A549 (cell line): ENCODE measurements around the gene FHIT. TPM values are rescaled to one million over a fixed set of nuclear protein-coding genes. Genes with fewer than 3 reads are reported as not detected.

Source experiments
- ATAC-seq, 2 experiments: fragments of 200-7000 bp in 1 of 2; fragments of >200 bp in 1 of 2; cut with Nextera tagmentation in 1 of 2; cut with Tn5 transposase in 1 of 2; 3 replicates each; pipeline versions ENCODE4 v1.8.0 to v1.9.1; 2018 to 2020; ENCODE audit warnings: mild to moderate bottlenecking in 1 of 2, moderate library complexity in 1 of 2
- CTCF ChIA-PET: fragments of 300-600 bp; sonication (Branson Sonifier 250); formaldehyde crosslinking; extraction: SDS; loops from one replicate; lab custom pipeline; 2021; ENCODE audit warnings: antibody characterized with exemption, inconsistent platforms; lab: Yijun Ruan, JAX
- POLR2A ChIA-PET: fragments of 350-600 bp; formaldehyde crosslinking; extraction: SDS; loops from one replicate; lab custom pipeline; 2021; ENCODE audit warnings: antibody characterized with exemption, inconsistent platforms; lab: Yijun Ruan, JAX
- DNase-seq, 2 experiments: peaks; one replicate each; pipeline versions ENCODE4 v3.0.0 to v3.0.0-alpha.2; 2011 to 2016; ENCODE audit warnings: low read depth in 1 of 2, low spot score in 1 of 2
- FAIRE-seq: peaks from 2 replicates; lab custom pipeline; 2011; peaks lifted over from hg19 to GRCh38; lab: Jason Lieb, UNC
- H3K27ac ChIP-seq, 2 experiments: fragments of >200 bp; sonication (Bioruptor Twin); formaldehyde crosslinking; 3 replicates each; pipeline ENCODE4 v1.5.1; 2016 to 2017
- H3K4me1 ChIP-seq: fragments of >200 bp; sonication (Bioruptor Twin); formaldehyde crosslinking; 3 replicates; pipeline ENCODE4 v1.6.1; 2016
- H3K4me2 ChIP-seq: fragments of >200 bp; sonication (Bioruptor Twin); formaldehyde crosslinking; 3 replicates; pipeline ENCODE4 v1.6.1; 2016
- H3K4me3 ChIP-seq: fragments of >200 bp; sonication (Bioruptor Twin); formaldehyde crosslinking; 3 replicates; pipeline ENCODE4 v1.5.1; 2016
- H3K9me3 ChIP-seq: fragments of >200 bp; sonication (Bioruptor Twin); formaldehyde crosslinking; 3 replicates; pipeline ENCODE4 v1.6.1; 2016
- ATOH8 ChIP-seq: fragments of 250-450 bp; sonication (Bioruptor Pico); IDR thresholded peaks from 2 replicates; pipeline ENCODE4 v1.5.0; 2020; ENCODE audit warnings: low read depth, mild to moderate bottlenecking, moderate library complexity
- BHLHE40 ChIP-seq: IDR thresholded peaks from 2 replicates; pipeline ENCODE4 v1.6.1; 2012; ENCODE audit warnings: low read depth, low read length, inconsistent platforms
- CBX8 ChIP-seq: fragments of 200-600 bp; sonication (generic); IDR thresholded peaks from 2 replicates; pipeline ENCODE4 v1.6.1; 2016
- CEBPB ChIP-seq, 2 experiments: fragments of >200 bp in 1 of 2; sonication (Bioruptor Twin) in 1 of 2; formaldehyde crosslinking in 1 of 2; IDR thresholded peaks; 2 replicates each; pipeline ENCODE4 v1.6.1; 2012 to 2016
- CHD2 ChIP-seq: fragments of 150-350 bp; IDR thresholded peaks from 2 replicates; pipeline ENCODE4 v1.6.1; 2014; ENCODE audit warnings: low read length; ENCODE audit not compliant: partially characterized antibody
- E2F6 ChIP-seq: IDR thresholded peaks from 2 replicates; pipeline ENCODE4 v1.6.1; 2012; ENCODE audit warnings: low read depth, borderline replicate concordance
- EHF ChIP-seq: fragments of 250-450 bp; sonication (Bioruptor Pico); IDR thresholded peaks from 2 replicates; pipeline ENCODE4 v1.5.0; 2020; ENCODE audit warnings: mild to moderate bottlenecking
- EHMT2 ChIP-seq: fragments of 200-600 bp; sonication (generic); IDR thresholded peaks from 2 replicates; pipeline ENCODE4 v1.6.1; 2016; ENCODE audit warnings: antibody characterized with exemption, low read depth, mild to moderate bottlenecking, moderate library complexity
- ELK1 ChIP-seq: fragments of 150-350 bp; IDR thresholded peaks from 2 replicates; pipeline ENCODE4 v1.6.1; 2014; ENCODE audit warnings: low read depth, mild to moderate bottlenecking, low read length
- EP300 ChIP-seq, 2 experiments: fragments of >200 bp; sonication (Bioruptor Twin); formaldehyde crosslinking; IDR thresholded peaks; 2 replicates in 1 of 2; 3 replicates in 1 of 2; pipeline ENCODE4 v1.6.1; 2016 to 2017
- FOSB ChIP-seq: fragments of 250-450 bp; sonication (Bioruptor Pico); IDR thresholded peaks from 2 replicates; pipeline ENCODE4 v1.5.0; 2020; ENCODE audit warnings: mild to moderate bottlenecking, moderate library complexity
- GATA3 ChIP-seq: IDR thresholded peaks from 2 replicates; pipeline ENCODE4 v1.6.1; 2012; ENCODE audit warnings: borderline replicate concordance
- HES2 ChIP-seq: fragments of >200 bp; sonication (Bioruptor Twin); formaldehyde crosslinking; IDR thresholded peaks from 2 replicates; pipeline ENCODE4 v1.6.1; 2016
- HEYL ChIP-seq: fragments of 250-450 bp; sonication (Bioruptor Pico); IDR thresholded peaks from 2 replicates; pipeline ENCODE4 v1.8.0; 2021; ENCODE audit warnings: mild to moderate bottlenecking, moderate library complexity
- HOXB13 ChIP-seq: fragments of 250-450 bp; sonication (Bioruptor Pico); IDR thresholded peaks from 2 replicates; pipeline ENCODE4 v1.5.0; 2020; ENCODE audit warnings: low read depth, mild to moderate bottlenecking, moderate library complexity
- HOXB5 ChIP-seq: fragments of 250-450 bp; sonication (Bioruptor Pico); IDR thresholded peaks from 2 replicates; pipeline ENCODE4 v1.5.0; 2020; ENCODE audit warnings: mild to moderate bottlenecking, moderate library complexity
- JUN ChIP-seq, 2 experiments: fragments of >200 bp; sonication (Bioruptor Twin); formaldehyde crosslinking; IDR thresholded peaks; 2 replicates in 1 of 2; 3 replicates in 1 of 2; pipeline ENCODE4 v1.6.1; 2016 to 2017
- KDM5A ChIP-seq: fragments of 200-600 bp; sonication (generic); IDR thresholded peaks from 2 replicates; pipeline ENCODE4 v1.6.1; 2016; ENCODE audit warnings: antibody characterized with exemption, mild to moderate bottlenecking
- MAFK ChIP-seq: fragments of 450-650 bp; IDR thresholded peaks from 2 replicates; pipeline ENCODE4 v1.6.1; 2014; ENCODE audit not compliant: partially characterized antibody
- MAZ ChIP-seq: fragments of 150-350 bp; IDR thresholded peaks from 2 replicates; pipeline ENCODE4 v1.6.1; 2014; ENCODE audit warnings: antibody characterized with exemption, low read depth, low read length, borderline replicate concordance
- MYC ChIP-seq: IDR thresholded peaks from 2 replicates; pipeline ENCODE4 v1.6.1; 2012; ENCODE audit warnings: mild to moderate bottlenecking, inconsistent platforms, low read length, improper control_type of control experiment, borderline replicate concordance
- NR3C1 ChIP-seq: fragments of >200 bp; sonication (Bioruptor Twin); formaldehyde crosslinking; IDR thresholded peaks from 3 replicates; pipeline ENCODE4 v1.6.1; 2017
- PHF8 ChIP-seq: fragments of 200-600 bp; sonication (generic); IDR thresholded peaks from 2 replicates; pipeline ENCODE4 v1.6.1; 2016; ENCODE audit warnings: low read depth, mild to moderate bottlenecking, antibody characterized with exemption, moderate library complexity, borderline replicate concordance
- POLR2A ChIP-seq: IDR thresholded peaks from 2 replicates; pipeline ENCODE4 v1.6.1; 2012; ENCODE audit warnings: mild to moderate bottlenecking, low read length
- RAD21 ChIP-seq, 2 experiments: fragments of >200 bp in 1 of 2; sonication (Bioruptor Twin) in 1 of 2; formaldehyde crosslinking in 1 of 2; IDR thresholded peaks in 1 of 2; conservative IDR thresholded peaks in 1 of 2; 2 replicates in 1 of 2; 3 replicates in 1 of 2; pipeline ENCODE4 v1.6.1; 2012 to 2018; ENCODE audit warnings: inconsistent platforms in 1 of 2
- RCOR1 ChIP-seq: fragments of 150-350 bp; IDR thresholded peaks from 2 replicates; pipeline ENCODE4 v1.6.1; 2014; ENCODE audit warnings: antibody characterized with exemption, low read length, low read depth
- RNF2 ChIP-seq: fragments of 200-600 bp; sonication (generic); IDR thresholded peaks from 2 replicates; pipeline ENCODE4 v1.6.1; 2016; ENCODE audit warnings: low read depth, mild to moderate bottlenecking, antibody characterized with exemption, moderate library complexity, borderline replicate concordance
- TFCP2L1 ChIP-seq: fragments of 250-450 bp; sonication (Bioruptor Pico); IDR thresholded peaks from 2 replicates; pipeline ENCODE4 v1.5.0; 2021; ENCODE audit warnings: mild to moderate bottlenecking
- TP53 ChIP-seq: fragments of 250-450 bp; sonication (Bioruptor Pico); IDR thresholded peaks from 2 replicates; pipeline ENCODE4 v1.5.0; 2021; ENCODE audit warnings: mild to moderate bottlenecking, moderate library complexity
- USF2 ChIP-seq: fragments of 450-650 bp; IDR thresholded peaks from 2 replicates; pipeline ENCODE4 v1.6.1; 2014; ENCODE audit warnings: antibody characterized with exemption
- ZFP36 ChIP-seq: fragments of 450-650 bp; IDR thresholded peaks from 2 replicates; pipeline ENCODE4 v1.6.1; 2014; ENCODE audit warnings: borderline replicate concordance; ENCODE audit not compliant: partially characterized antibody
- ZNF302 ChIP-seq: fragments of 250-450 bp; sonication (Bioruptor Pico); IDR thresholded peaks from 2 replicates; pipeline ENCODE4 v1.9.0; 2021; ENCODE audit warnings: inconsistent platforms, mild to moderate bottlenecking, moderate library complexity
- ZSCAN20 ChIP-seq: fragments of 250-450 bp; sonication (Bioruptor Pico); IDR thresholded peaks from 2 replicates; pipeline ENCODE4 v1.8.0; 2022; ENCODE audit warnings: mild to moderate bottlenecking, moderate library complexity
- WGBS: methylation state at CpG from one replicate; pipeline ENCODE4 v1.1.6; 2017; ENCODE audit errors: missing lambda C conversion rate; 5-methylcytosine and 5-hydroxymethylcytosine counted together
- polyA plus RNA-seq, 4 experiments: library from polyadenylated mRNA; depleted of rRNA in 3 of 4; stranded (reverse); fragments of >200 nt; fragmentation: RNase III in 1 of 4; extraction: RNeasy Plus Mini Kit Qiagen cat#74134 plus additional on column Dnase treatment in 1 of 4; gene quantifications; 2 replicates in 3 of 4; 3 replicates in 1 of 4; pipeline ENCODE4 v1.2.3, GENCODE V29; 2011 to 2017

The FHIT gene
- polyA plus RNA-seq, 2 of the 4 experiments (the other 2 are of a cell fraction): 0.76 to 0.92 TPM

- no peaks in the 10 kb centered on the region for H3K9me3 ChIP-seq
- DNase-seq (no peak), FAIRE-seq (no peak), ATAC-seq (no peak)
- no peaks in the 10 kb centered on the region for H3K4me1 ChIP-seq
- no peak for TF ChIP-seq ZSCAN20 (CRISPR knock-in tag)
- no peak for TF ChIP-seq EHF (CRISPR knock-in tag)
- no peak for TF ChIP-seq BHLHE40
- TF ChIP-seq GATA3: no peak
- TF ChIP-seq RNF2: no peak
- no peak for TF ChIP-seq POLR2A
- no peak for TF ChIP-seq MAZ
- TF ChIP-seq ZFP36: no peak
- whole genome bisulfite sequencing: 8% methylated on average over 3 of the region's 3 CpGs
- no peak overlapping the region for H3K4me2 ChIP-seq
- POLR2A ChIA-PET: no interaction called here
- CTCF ChIA-PET: no interaction called here
- H3K4me3 ChIP-seq: no peak overlapping the region
- H3K27ac ChIP-seq: no peak overlapping the region
Measured at GRCh38 chr3:60240492-60240891, 1010.8 kb downstream of the FHIT start.

GRCh38 chr3:60238550-60238949 lies 1012.7 kb downstream of the FHIT start:
- WGBS: 20% methylated on average over 2 of the region's 2 CpGs
- POLR2A ChIA-PET: no interaction called here
- Histone ChIP-seq H3K9me3 (no peaks in the 10 kb centered on the region), H3K27ac (no peak overlapping the region), H3K4me3 (no peak overlapping the region), H3K4me1 (no peaks in the 10 kb centered on the region), H3K4me2 (no peak overlapping the region)
- FAIRE-seq: no peak
- CTCF ChIA-PET: interaction anchor here (0.6 kb wide), 1 partner anchor 1230 kb away, joined by 3 read pairs; no protein-coding TSS in a partner anchor
- DNase-seq: no peak
- TF ChIP-seq RAD21 (conservative IDR thresholded peaks at IDR 0.05 in 1 of 2, IDR thresholded peaks at IDR 0.05 in 1 of 2) (no peak), KDM5A (no peak), NR3C1 (no peak), PHF8 (no peak), CHD2 (no peak), MAFK (no peak), HEYL (CRISPR knock-in tag) (no peak), ZNF302 (CRISPR knock-in tag) (no peak), RNF2 (no peak), HES2 (no peak), USF2 (no peak), ATOH8 (CRISPR knock-in tag) (no peak), RCOR1 (no peak), GATA3 (no peak), MAZ (no peak), BHLHE40 (no peak), HOXB13 (CRISPR knock-in tag) (no peak), EHMT2 (no peak)
- ATAC-seq: no peak

- H3K4me3 ChIP-seq: no peak overlapping the region
- H3K27ac ChIP-seq: no peak overlapping the region
- H3K4me2 ChIP-seq: no peak overlapping the region
- WGBS: 3% methylated on average over 2 of the region's 2 CpGs
- POLR2A ChIA-PET: no interaction called here
- no peaks in the 10 kb centered on the region for H3K9me3 ChIP-seq
- DNase-seq (no peak), ATAC-seq (no peak), FAIRE-seq (no peak)
- CTCF ChIA-PET: interaction anchor here (0.7 kb wide), 1 partner anchor 68 kb away, joined by 4 read pairs; no protein-coding TSS in a partner anchor
- no peaks in the 10 kb centered on the region for H3K4me1 ChIP-seq
- no peak for TF ChIP-seq JUN (IDR thresholded peaks at IDR 0.05)
- TF ChIP-seq NR3C1: no peak
- no peak for TF ChIP-seq HOXB5 (CRISPR knock-in tag)
- no peak for TF ChIP-seq TP53
- no peak for TF ChIP-seq ELK1
- TF ChIP-seq CBX8: no peak
- TF ChIP-seq EHMT2: no peak
- TF ChIP-seq HES2: no peak
- no peak for TF ChIP-seq E2F6
- TF ChIP-seq TFCP2L1 (CRISPR knock-in tag): no peak
- TF ChIP-seq EP300 (IDR thresholded peaks at IDR 0.05): no peak
- TF ChIP-seq ZNF302 (CRISPR knock-in tag): no peak
- no peak for TF ChIP-seq PHF8
- TF ChIP-seq HOXB13 (CRISPR knock-in tag): no peak
- TF ChIP-seq FOSB (CRISPR knock-in tag): no peak
- no peak for TF ChIP-seq CEBPB (IDR thresholded peaks at IDR 0.05)
- no peak for TF ChIP-seq MYC
Measured at GRCh38 chr3:60229502-60229901, 1021.8 kb downstream of the FHIT start.
